ENCODE measurements around the gene RGS6.

RGS6 gene

DNA sequence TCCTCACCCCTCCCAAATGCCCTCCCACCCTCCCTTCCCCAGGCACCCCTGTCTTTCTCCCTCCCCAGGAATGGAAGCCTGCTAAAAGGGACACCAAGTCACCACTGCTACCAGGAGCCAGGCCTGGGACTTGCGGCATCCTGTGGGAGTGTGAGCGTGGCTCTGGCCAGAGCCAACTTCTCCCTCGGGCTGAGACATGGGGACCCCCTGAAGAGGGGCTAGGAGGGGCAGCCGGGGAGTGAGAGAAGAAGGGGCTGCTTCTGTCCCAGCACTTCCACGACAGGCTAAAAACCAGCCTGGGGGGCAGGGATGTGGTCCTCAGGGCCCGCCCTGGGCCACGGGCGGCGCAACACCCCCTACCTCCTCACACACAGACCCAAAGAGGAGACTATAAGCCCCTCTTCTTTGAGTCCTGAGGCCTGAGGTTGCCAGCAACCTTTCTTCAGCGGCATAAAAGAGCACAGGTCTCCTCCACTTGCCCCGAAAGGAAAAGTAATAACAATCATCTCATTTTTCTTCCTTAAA lies 682.7 kb downstream of the RGS6 start:
- DNase-seq = no peak

DNA sequence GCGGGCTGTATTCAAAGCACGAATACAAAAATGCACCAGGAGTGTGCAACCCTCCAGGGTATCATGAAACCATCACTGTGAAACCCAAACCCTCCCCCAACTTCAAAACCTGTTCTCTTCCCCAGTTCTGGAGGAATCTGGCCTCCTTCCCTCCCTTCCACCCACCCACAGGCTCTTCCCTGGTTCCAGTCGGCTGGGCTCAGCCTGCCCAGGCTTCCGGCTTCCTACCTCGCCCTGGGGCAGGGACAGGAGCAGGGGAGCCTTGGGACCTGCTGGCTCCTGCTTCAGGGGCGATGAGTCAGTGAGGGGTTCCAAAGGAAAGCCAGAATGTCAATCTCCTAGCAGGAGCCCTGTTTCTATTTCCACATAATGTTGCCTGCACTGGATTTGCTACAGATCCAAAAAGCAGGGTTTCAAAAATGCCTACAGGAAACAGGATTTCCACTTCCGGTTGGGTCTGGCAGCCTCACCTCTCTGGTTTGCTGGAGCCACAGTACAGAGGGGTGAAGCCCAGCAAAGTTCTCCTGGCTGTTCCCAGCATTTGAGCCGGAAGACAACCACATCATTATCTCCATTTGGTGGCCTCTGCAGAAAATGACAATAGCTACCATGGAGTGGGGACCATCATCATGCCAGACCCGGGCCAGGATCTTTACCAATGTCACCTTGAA lies 683.4 kb downstream of the RGS6 start:
- no peak for DNase-seq

Measured in NCI-H187 (cell line).